Measurements from ENCODE around the gene ADAM17. TPM values are rescaled to one million over a fixed set of nuclear protein-coding genes. Genes with fewer than 3 reads are reported as not detected.

ADAM17 gene
- total RNA-seq, result 76.9 TPM
- long read RNA-seq, full-length matches to known transcripts, result 61 of 115 reads
- long read RNA-seq, partial matches to known transcripts, result 9 of 115 reads
- long read RNA-seq, other reads (novel, unspliced or antisense), result 45 of 115 reads

GRCh38 chr2:9555297-9556120 is at the start of gene ADAM17:
Gene ADAM17, minus strand, starts transcription at chr2:9555830. Its CDS starts 225 bp downstream, at chr2:9555605.
- H3K36me3 ChIP-seq, result no peaks in the 10 kb centered on the region
- intact Hi-C loops (cut with DNase I), result no loop called here
- peaks cover 54% of the 10 kb centered on the region for H3K4me1 ChIP-seq
- ATAC-seq, result peak; percentile 97 to 98
- no peaks in the 10 kb centered on the region for H3K27me3 ChIP-seq (ENCODE audit: low read depth)
- no peaks in the 10 kb centered on the region for H3K9me3 ChIP-seq
- DNase-seq, result peak; percentile 99
- TF ChIP-seq, protein P1, sequence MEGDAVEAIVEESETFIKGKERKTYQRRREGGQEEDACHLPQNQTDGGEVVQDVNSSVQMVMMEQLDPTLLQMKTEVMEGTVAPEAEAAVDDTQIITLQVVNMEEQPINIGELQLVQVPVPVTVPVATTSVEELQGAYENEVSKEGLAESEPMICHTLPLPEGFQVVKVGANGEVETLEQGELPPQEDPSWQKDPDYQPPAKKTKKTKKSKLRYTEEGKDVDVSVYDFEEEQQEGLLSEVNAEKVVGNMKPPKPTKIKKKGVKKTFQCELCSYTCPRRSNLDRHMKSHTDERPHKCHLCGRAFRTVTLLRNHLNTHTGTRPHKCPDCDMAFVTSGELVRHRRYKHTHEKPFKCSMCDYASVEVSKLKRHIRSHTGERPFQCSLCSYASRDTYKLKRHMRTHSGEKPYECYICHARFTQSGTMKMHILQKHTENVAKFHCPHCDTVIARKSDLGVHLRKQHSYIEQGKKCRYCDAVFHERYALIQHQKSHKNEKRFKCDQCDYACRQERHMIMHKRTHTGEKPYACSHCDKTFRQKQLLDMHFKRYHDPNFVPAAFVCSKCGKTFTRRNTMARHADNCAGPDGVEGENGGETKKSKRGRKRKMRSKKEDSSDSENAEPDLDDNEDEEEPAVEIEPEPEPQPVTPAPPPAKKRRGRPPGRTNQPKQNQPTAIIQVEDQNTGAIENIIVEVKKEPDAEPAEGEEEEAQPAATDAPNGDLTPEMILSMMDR (IDR thresholded peaks at IDR 0.05), result peak; percentile 59
- peak within 1 kb of the TSS; percentile 100 for H3K27ac ChIP-seq
- H3K4me3 ChIP-seq, result peak within 1 kb of the TSS; percentile 88

DNA sequence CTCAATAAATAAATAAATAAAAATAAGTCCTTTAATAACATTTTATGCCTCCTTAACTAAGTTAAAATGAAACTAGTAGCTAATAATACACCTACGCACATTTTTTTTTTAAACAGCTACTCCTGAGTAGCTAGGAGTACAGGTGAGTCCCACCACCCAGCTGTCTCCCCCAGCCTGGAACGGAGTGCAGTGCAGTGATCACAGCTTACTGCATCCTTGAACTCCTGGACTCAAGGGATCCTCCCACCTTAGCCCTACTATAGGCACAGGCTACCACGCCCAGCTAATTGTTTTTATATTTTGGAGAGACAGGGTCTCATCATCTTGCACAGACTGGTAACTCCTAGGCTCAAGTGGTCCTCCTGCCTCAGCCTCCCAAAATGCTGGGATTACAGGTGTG is 46.8 kb upstream of the ADAM17 start:
- intact Hi-C loops (cut with DNase I), result no loop called here
- peaks cover 16% of the 10 kb centered on the region for H3K36me3 ChIP-seq
- H3K27ac ChIP-seq, result no peak overlapping the region
- H3K27me3 ChIP-seq (ENCODE audit: low read depth), result no peaks in the 10 kb centered on the region
- DNase-seq (no peak), ATAC-seq (no peak)
- H3K9me3 ChIP-seq, result peaks cover 18% of the 10 kb centered on the region
- TF ChIP-seq, protein P1 (IDR thresholded peaks at IDR 0.05), result no peak
- peaks cover 4% of the 10 kb centered on the region for H3K4me1 ChIP-seq
- H3K4me3 ChIP-seq, result no peak overlapping the region

- TF ChIP-seq, protein P1 (IDR thresholded peaks at IDR 0.05), result no peak
Observed at GRCh38 chr2:9601397-9601796, 45.8 kb upstream of the ADAM17 start.

DNA sequence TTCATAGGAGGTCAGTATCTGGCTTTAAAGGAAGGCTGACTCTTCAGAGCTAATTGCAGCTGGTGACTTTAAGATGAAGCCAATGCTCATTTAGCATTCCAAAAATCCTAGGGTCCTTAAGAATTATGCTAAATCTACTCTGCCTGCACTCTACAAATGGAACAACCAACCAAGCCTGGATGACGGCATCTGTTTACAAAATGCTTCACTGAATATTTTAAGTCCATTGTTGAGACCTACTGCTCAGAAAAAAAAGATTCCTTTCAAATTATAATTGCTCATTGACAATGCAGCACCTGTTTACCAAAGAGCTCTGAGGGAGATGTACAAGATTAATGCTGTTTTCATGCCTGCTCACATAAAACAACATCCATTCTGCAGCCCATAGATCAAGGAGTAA is 43.8 kb upstream of the ADAM17 start:
- no peak overlapping the region for H3K27ac ChIP-seq
- TF ChIP-seq, protein P1 (IDR thresholded peaks at IDR 0.05), result no peak

More at GRCh38 chr2:9601397-9601796, 45.8 kb upstream of the ADAM17 start:
- DNase-seq, result no peak
- ATAC-seq, result no peak
- H3K36me3 ChIP-seq, result peaks cover 16% of the 10 kb centered on the region
- no peak overlapping the region for H3K4me3 ChIP-seq
- peaks cover 18% of the 10 kb centered on the region for H3K9me3 ChIP-seq
- peaks cover 10% of the 10 kb centered on the region for H3K4me1 ChIP-seq
- H3K27me3 ChIP-seq (ENCODE audit: low read depth), result no peaks in the 10 kb centered on the region
- intact Hi-C loops (cut with DNase I), result no loop called here
- H3K27ac ChIP-seq, result no peak overlapping the region

DNA sequence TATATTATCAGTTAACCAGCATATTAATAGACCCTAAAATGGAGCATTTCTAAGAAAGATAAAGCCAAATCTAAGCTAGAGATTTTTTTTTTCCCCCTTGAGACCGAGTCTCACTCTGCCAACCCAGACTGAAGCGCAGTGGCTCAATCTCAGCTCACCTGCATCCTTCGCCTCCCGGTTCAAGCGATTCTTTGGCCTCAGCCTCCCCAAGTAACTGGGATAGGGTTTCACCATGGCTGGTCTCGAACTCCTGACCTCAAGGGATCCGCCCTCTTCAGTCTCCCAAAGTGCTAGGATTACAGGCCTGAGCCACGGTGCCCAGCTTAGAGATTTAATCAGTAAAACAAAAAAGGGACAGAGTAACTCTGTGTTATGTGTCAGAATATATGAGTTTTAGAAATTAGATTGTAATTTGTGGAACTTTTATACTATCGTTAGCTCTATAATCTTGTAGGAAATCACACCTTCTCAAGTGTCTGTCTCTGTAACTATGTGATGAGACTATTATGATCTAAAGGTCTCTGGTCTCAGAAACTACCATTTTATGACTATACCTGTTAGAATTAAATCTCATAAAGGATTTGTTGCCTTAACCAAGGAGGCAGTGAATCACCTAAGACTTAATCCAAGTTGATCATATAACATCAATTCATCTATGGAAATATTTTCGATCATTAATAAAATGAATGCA is 41.1 kb upstream of the ADAM17 start:
- Histone ChIP-seq H3K9me3 (peaks cover 18% of the 10 kb centered on the region), H3K27ac (no peak overlapping the region), H3K36me3 (peaks cover 17% of the 10 kb centered on the region), H3K4me3 (no peak overlapping the region), H3K4me1 (peaks cover 46% of the 10 kb centered on the region), H3K27me3 (ENCODE audit: low read depth) (no peaks in the 10 kb centered on the region)
- intact Hi-C loops (cut with DNase I), result no loop called here
- no peak for ATAC-seq
- no peak for DNase-seq
- TF ChIP-seq, protein P1 (IDR thresholded peaks at IDR 0.05), result no peak

More for the DNA sequence above, 43.8 kb upstream of the ADAM17 start:
- no peak for DNase-seq
- Histone ChIP-seq H3K4me3 (no peak overlapping the region), H3K4me1 (peaks cover 30% of the 10 kb centered on the region), H3K36me3 (peaks cover 16% of the 10 kb centered on the region), H3K9me3 (peaks cover 18% of the 10 kb centered on the region), H3K27me3 (ENCODE audit: low read depth) (no peaks in the 10 kb centered on the region)
- no peak for ATAC-seq
- intact Hi-C loops (cut with DNase I), result no loop called here

Measured in lower lobe of right lung (tissue), 2 donors.